Measurements from ENCODE around the gene RASGEF1C. TPM values are rescaled to one million over a fixed set of nuclear protein-coding genes. Genes with fewer than 3 reads are reported as not detected.

RASGEF1C gene
- total and polyA plus RNA-seq, 2 experiments from 2014 or later, result 0.40 to 0.42 TPM

GRCh38 chr5:180172447-180173197 is 36.4 kb downstream of the RASGEF1C start (continued):
- TF ChIP-seq CTCF (conservative IDR thresholded peaks at IDR 0.05; ENCODE audit: low read depth in 2 of 2), result no peak
- TF ChIP-seq ZNF462 (CRISPR knock-in tag; IDR thresholded peaks at IDR 0.05), result no peak
- no peak for TF ChIP-seq EZH2phosphoT487 (IDR thresholded peaks at IDR 0.05; ENCODE audit: unreplicated experiment)
- no peak for TF ChIP-seq ZNF114 (CRISPR knock-in tag; IDR thresholded peaks at IDR 0.05)
- TF ChIP-seq CREB1 (CRISPR knock-in tag; IDR thresholded peaks at IDR 0.05; ENCODE audit: low read depth), result no peak
- no peak for TF ChIP-seq JUNB (IDR thresholded peaks at IDR 0.05; ENCODE audit: unreplicated experiment)

DNA sequence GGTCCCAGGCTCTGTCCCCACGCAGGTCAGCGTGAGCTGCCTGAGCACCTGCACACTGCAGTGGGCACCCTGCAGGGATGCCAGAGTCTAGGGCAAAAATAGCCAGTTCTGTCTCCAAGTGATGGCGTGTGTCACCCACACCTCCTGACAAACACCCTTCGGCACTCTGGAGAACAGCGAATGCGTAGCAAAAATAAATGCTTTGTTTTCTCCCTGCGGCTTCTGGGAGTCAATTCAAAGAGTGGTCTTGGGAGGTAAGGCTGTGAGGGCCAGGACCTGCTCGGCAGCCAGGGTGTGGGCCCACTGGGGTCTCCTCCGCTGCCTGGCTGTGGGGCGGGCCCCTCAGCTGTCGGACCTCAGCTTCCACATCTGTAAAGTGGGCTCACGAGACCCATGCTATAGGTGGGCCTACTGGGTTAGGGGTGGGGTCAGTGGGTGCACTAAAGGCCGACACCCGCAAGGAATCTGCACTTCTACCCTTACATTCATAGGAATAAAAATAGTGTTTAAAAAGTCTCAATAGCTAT is 37.4 kb downstream of the RASGEF1C start:
- H3K27ac Mint-ChIP-seq, result no peak overlapping the region
- peaks cover 14% of the 10 kb centered on the region for H3K4me1 Mint-ChIP-seq
- H4K20me1 ChIP-seq (replicated peaks; ENCODE audit: insufficient read depth), result no peaks in the 10 kb centered on the region
- no peak overlapping the region for H3K4me3 Mint-ChIP-seq
- no peaks in the 10 kb centered on the region; the same call in 2 of the 3 replicates for H3K9me3 Mint-ChIP-seq
- H3K4me3 ChIP-seq, result no peak overlapping the region
- DNase-seq (ENCODE audit: low spot score) (no peak), ATAC-seq (no peak)
- no peaks in the 10 kb centered on the region for H3K36me3 ChIP-seq (ENCODE audit: insufficient read depth)
- no peaks in the 10 kb centered on the region for H3K27me3 ChIP-seq (ENCODE audit: insufficient read depth)
- peaks cover 2% of the 10 kb centered on the region for H3K27me3 Mint-ChIP-seq (ENCODE audit: insufficient read depth, low read depth, poor library complexity)
- H3K79me2 ChIP-seq (replicated peaks; ENCODE audit: insufficient read depth), result no peaks in the 10 kb centered on the region
- H3K36me3 Mint-ChIP-seq (ENCODE audit: low read depth), result no peaks in the 10 kb centered on the region
- H3K4me1 ChIP-seq (ENCODE audit: insufficient read depth), result no peaks in the 10 kb centered on the region
- H3K9me2 ChIP-seq (ENCODE audit: insufficient read depth), result no peaks in the 10 kb centered on the region
- no peak overlapping the region for H3K27ac ChIP-seq (ENCODE audit: low read depth)
- no peak overlapping the region for H2AFZ ChIP-seq
- H3F3A ChIP-seq (replicated peaks; ENCODE audit: low read depth), result no peaks in the 10 kb centered on the region
- no peak overlapping the region for H3K4me2 ChIP-seq
- TF ChIP-seq, protein P1, sequence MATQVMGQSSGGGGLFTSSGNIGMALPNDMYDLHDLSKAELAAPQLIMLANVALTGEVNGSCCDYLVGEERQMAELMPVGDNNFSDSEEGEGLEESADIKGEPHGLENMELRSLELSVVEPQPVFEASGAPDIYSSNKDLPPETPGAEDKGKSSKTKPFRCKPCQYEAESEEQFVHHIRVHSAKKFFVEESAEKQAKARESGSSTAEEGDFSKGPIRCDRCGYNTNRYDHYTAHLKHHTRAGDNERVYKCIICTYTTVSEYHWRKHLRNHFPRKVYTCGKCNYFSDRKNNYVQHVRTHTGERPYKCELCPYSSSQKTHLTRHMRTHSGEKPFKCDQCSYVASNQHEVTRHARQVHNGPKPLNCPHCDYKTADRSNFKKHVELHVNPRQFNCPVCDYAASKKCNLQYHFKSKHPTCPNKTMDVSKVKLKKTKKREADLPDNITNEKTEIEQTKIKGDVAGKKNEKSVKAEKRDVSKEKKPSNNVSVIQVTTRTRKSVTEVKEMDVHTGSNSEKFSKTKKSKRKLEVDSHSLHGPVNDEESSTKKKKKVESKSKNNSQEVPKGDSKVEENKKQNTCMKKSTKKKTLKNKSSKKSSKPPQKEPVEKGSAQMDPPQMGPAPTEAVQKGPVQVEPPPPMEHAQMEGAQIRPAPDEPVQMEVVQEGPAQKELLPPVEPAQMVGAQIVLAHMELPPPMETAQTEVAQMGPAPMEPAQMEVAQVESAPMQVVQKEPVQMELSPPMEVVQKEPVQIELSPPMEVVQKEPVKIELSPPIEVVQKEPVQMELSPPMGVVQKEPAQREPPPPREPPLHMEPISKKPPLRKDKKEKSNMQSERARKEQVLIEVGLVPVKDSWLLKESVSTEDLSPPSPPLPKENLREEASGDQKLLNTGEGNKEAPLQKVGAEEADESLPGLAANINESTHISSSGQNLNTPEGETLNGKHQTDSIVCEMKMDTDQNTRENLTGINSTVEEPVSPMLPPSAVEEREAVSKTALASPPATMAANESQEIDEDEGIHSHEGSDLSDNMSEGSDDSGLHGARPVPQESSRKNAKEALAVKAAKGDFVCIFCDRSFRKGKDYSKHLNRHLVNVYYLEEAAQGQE (IDR thresholded peaks at IDR 0.05; ENCODE audit: unreplicated experiment), result no peak
- TF ChIP-seq ZNF114 (CRISPR knock-in tag; IDR thresholded peaks at IDR 0.05), result no peak

Data from GM23338 (cell line).